Transverse colon (tissue), 4 donors: ENCODE data around the gene EBF3.

Experiments
- CTCF ChIP-seq, 5 experiments: fragments of 200-600 bp in 3 of 5; fragments of 450-650 bp in 2 of 5; sonication (generic) in 3 of 5; IDR thresholded peaks; 1 replicate in 2 of 5; 2 replicates in 3 of 5; pipeline ENCODE4 v1.5.1; 2016 to 2017; ENCODE audit warnings: antibody characterized with exemption in 5 of 5, inconsistent platforms in 3 of 5, mild to moderate bottlenecking in 2 of 5, moderate library complexity in 1 of 5
- EP300 ChIP-seq: sonication (generic); formaldehyde crosslinking; IDR thresholded peaks from one replicate; pipeline ENCODE4 v1.6.1; 2017; ENCODE audit warnings: antibody characterized with exemption, low read depth
- POLR2A ChIP-seq: fragments of 450-650 bp; IDR thresholded peaks from one replicate; pipeline ENCODE4 v1.6.1; 2016; ENCODE audit warnings: antibody characterized with exemption, mild to moderate bottlenecking, moderate library complexity
- POLR2AphosphoS5 ChIP-seq, 3 donors: sonication (generic); formaldehyde crosslinking; IDR thresholded peaks; one replicate each; pipeline ENCODE4 v1.6.1; 2016; ENCODE audit warnings: antibody characterized with exemption in 3 of 3

- no peak for TF ChIP-seq POLR2A
- TF ChIP-seq CTCF (IDR thresholded peaks at IDR 0.05), result no peak
- TF ChIP-seq POLR2AphosphoS5 (IDR thresholded peaks at IDR 0.05), result no peak
- no peak for TF ChIP-seq EP300
Measured at GRCh38 chr10:129993621-129994020, 29.5 kb upstream of the EBF3 start.
